ENCODE data around the gene ABITRAM.
"Not testable (repeated sequence)": the region's sequence is repeated elsewhere in the genome, so short reads cannot be mapped to it uniquely, and the experiment has no call there.

Gene ABITRAM

DNA sequence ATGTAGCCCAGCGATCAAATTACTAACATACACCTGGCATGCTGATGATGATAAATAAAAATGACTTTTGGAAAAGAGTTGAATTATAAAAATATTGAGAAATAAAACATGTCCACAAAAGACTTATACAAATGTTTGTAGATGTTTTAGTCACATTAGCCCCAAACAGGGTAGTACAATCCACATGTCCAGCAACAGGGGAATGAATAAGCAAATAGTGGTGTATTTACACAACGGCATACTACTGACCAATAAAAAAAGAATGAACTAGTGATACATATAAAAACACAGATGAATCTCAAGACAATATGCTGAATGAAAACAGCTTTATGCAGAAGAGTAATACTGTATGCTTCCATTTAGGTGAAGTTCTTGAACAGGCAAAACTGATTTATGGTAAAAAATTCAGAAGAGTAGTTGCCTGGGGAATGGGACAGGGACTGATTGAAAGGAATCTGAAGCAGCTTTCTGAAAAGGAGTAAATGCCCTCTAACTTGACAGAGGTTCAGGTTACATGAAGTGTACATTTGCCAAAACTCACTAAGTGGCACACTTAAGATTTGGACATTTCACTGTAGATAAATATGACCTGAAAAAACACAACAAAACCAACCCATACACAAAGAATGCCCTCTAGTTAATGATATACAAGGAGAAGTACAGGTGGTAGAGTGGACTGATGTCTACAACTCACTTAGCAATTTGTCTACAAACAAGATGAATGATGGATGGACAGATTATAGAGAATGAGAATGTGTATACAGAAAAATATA, 36.7 kb upstream of the ABITRAM start:
- in situ Hi-C loops (cut with HindIII; ENCODE audit: low sequenced_read_pairs): no loop called here
- no peak for DNase-seq (ENCODE audit: low read depth)
- H3K4me3 ChIP-seq (ENCODE audit: low read depth, low read length): no peak overlapping the region
- TF ChIP-seq, protein P1, sequence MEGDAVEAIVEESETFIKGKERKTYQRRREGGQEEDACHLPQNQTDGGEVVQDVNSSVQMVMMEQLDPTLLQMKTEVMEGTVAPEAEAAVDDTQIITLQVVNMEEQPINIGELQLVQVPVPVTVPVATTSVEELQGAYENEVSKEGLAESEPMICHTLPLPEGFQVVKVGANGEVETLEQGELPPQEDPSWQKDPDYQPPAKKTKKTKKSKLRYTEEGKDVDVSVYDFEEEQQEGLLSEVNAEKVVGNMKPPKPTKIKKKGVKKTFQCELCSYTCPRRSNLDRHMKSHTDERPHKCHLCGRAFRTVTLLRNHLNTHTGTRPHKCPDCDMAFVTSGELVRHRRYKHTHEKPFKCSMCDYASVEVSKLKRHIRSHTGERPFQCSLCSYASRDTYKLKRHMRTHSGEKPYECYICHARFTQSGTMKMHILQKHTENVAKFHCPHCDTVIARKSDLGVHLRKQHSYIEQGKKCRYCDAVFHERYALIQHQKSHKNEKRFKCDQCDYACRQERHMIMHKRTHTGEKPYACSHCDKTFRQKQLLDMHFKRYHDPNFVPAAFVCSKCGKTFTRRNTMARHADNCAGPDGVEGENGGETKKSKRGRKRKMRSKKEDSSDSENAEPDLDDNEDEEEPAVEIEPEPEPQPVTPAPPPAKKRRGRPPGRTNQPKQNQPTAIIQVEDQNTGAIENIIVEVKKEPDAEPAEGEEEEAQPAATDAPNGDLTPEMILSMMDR (IDR thresholded peaks at IDR 0.05; ENCODE audit: low read depth, low read length, missing control alignments): no peak

DNA sequence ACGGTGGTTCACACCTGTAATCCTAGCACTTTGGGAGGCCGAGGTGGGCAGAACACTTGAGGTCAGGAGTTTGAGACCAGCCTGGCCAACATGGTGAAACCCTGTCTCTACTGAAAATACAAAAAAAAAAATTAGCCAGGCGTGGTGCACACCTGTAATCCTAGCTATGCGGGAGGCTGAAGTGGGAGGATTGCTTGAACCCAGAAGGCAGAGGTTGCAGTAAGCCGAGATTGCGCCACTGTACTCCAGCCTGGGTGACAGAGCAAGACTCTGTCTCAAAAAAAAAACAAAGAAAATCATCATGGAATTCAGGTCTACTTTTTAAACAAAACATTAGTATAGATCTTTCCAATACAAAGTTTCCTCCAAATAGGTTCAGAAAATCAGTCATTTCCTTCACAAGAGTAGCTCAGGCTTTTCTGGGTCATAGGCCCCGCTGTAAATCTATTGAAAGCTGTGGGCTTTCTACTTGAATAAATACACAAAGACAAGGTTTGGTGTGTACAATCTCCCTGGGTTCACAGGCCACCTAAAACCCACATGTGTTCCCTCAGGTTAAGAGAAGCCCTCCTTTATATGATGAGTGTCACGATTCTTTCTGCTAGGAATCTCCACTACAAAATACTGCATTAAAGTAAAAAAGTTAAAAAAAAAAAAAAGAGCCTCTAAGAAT, 35.0 kb upstream of the ABITRAM start:
- DNase-seq (ENCODE audit: low read depth); H3K4me3 ChIP-seq (ENCODE audit: low read depth, low read length); in situ Hi-C loops (cut with HindIII; ENCODE audit: low sequenced_read_pairs): not testable (repeated sequence)

DNA sequence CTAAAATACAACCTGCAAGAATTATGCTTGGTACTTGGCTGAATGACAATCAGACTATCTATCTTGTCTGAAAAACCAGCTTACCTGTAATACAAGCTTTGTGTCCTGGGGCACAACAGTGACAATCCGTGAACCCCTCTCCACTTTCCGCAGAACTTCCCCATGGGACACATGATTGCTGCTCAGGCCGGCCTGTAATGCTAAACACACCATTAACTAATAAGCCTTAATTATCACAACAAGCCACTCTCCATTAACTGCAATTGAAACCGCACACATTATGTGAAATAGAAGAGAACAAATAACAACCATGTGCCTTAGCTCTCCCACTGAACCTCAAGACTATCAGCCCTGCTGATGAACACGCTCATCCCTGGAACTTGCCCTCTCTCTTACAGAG, 34.0 kb upstream of the ABITRAM start:
- DNase-seq (ENCODE audit: low read depth): no peak

DNA sequence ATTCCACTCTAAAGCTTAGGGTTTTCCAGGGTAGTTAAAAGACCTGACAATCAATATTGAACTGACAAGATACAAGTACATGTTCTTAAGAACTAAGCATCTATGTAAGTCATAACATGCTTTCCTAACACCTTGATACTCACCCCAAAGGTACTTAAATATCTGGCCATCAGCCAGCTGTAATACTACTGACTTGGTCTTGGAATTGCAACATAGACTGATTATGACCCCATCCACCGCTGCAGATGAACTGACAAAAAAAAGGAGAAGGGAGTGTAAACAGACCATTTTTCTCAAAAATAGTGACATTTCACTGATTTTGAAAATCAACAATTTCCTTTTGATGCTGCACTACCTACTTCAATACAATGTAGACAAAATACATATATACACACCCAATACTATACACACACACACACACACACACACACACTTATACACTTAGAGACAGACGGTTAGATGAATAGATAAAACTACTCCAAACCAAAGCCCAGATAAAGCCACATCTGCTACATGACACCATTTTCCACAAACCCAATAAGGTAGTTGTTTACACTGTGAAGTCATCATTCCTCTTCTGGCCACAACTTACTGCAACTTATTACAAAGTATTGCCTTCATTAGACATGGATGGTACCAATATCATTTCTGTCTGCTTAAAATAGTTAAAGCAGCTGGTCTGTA, 30.6 kb upstream of the ABITRAM start:
- in situ Hi-C loops (cut with HindIII; ENCODE audit: low sequenced_read_pairs): no loop called here
- no peak for DNase-seq (ENCODE audit: low read depth)
- H3K4me3 ChIP-seq (ENCODE audit: low read depth, low read length): no peak overlapping the region
- TF ChIP-seq, protein P1 (IDR thresholded peaks at IDR 0.05; ENCODE audit: low read depth, low read length, missing control alignments): no peak

More for the DNA sequence above, 34.0 kb upstream of the ABITRAM start:
- in situ Hi-C loops (cut with HindIII; ENCODE audit: low sequenced_read_pairs): no loop called here
- TF ChIP-seq, protein P1 (IDR thresholded peaks at IDR 0.05; ENCODE audit: low read depth, low read length, missing control alignments): no peak
- H3K4me3 ChIP-seq (ENCODE audit: low read depth, low read length): no peak overlapping the region

DNA sequence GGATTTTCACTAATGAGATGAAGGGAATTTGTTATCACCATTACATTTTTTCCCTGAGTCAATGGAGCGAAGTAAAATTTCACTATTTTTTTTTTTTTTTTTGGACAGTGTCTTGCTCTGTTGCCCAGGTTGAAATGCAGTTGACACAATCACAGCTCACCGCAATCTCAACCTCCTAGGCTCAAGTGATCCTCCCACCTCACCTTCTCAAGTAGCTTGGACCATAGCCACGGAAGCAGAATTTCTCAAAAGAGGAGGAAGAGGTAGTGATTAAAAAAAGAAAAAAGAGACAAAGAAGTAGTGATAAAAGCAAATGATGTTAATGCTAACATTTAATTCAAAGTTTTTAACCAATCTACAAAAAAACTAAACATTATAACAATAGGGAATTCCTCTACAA, 30.0 kb upstream of the ABITRAM start:
- no peak overlapping the region for H3K4me3 ChIP-seq (ENCODE audit: low read depth, low read length)
- TF ChIP-seq, protein P1 (IDR thresholded peaks at IDR 0.05; ENCODE audit: low read depth, low read length, missing control alignments): no peak
- no peak for DNase-seq (ENCODE audit: low read depth)
- in situ Hi-C loops (cut with HindIII; ENCODE audit: low sequenced_read_pairs): no loop called here

DNA sequence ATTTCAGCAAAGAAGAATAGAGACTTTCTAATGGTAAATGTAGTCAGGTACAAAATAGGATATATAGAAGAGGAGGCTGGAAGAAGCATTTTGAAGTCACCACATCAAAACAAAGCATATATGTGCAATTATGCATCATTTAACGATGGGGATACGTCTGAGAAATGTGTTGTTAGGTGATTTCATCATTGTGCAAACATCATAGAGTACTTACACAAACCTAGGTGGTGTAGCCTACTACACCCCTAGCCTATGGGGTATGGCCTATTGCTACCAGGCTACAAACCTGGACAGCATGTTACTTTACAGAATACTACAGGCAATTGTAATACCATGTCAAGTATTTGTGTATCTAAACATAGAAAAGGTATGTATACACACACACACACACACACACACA, 28.7 kb upstream of the ABITRAM start:
- in situ Hi-C loops (cut with HindIII; ENCODE audit: low sequenced_read_pairs): no loop called here
- TF ChIP-seq, protein P1 (IDR thresholded peaks at IDR 0.05; ENCODE audit: low read depth, low read length, missing control alignments): no peak
- no peak overlapping the region for H3K4me3 ChIP-seq (ENCODE audit: low read depth, low read length)
- no peak for DNase-seq (ENCODE audit: low read depth)

DNA sequence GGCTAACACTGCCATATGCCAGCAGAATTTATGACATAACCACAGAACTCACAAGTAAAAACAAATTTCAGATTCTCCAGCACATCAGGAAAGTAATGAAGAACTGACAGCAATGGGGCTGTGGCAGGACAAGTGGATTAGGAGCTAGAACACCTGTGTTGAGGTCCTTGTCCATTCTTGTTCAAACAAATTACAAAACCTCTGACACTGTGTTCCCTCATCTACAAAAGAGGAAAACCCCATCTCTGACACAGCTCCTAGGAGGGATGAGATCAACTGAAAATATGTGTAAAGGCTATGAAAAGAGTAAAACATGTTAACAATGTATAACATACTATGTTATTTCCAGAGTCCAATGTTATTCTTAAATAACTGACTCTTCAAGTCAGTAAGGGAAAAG, 23.8 kb upstream of the ABITRAM start:
- H3K4me3 ChIP-seq (ENCODE audit: low read depth, low read length): no peak overlapping the region
- TF ChIP-seq, protein P1 (IDR thresholded peaks at IDR 0.05; ENCODE audit: low read depth, low read length, missing control alignments): no peak
- in situ Hi-C loops (cut with HindIII; ENCODE audit: low sequenced_read_pairs): no loop called here
- DNase-seq (ENCODE audit: low read depth): no peak

All from astrocyte of the cerebellum (primary cell).